Natural killer cell treated with Interleukin-12 subunit alpha and Interleukin-12 subunit beta and Interleukin-15 and Interleukin-18, amount 100 ng/mL, for 72 hours (primary cell): Measurements from ENCODE around the gene TFF3. TPM values are rescaled to one million over a fixed set of nuclear protein-coding genes. Genes with fewer than 3 reads are reported as not detected.

ENCODE experiments used
- ATAC-seq, 2 donors: fragments of 150-1000 bp; cut with Tn5 transposase in 1 of 2; sonication (Bioruptor Pico), chemical (Tn5 transposase) in 1 of 2; 2 replicates each; pipeline ENCODE4 v1.10.0; 2021
- DNase-seq: peaks from one replicate; pipeline ENCODE4 v3.0.0; 2022; ENCODE audit warnings: low spot score
- H3K27ac Mint-ChIP-seq, 2 donors: 1 replicate in 1 of 2; 2 replicates in 1 of 2; pipeline ENCODE4 v1.8.0; 2022; ENCODE audit warnings: mixed read lengths in 2 of 2, mild to moderate bottlenecking in 1 of 2, moderate library complexity in 1 of 2
- H3K27me3 Mint-ChIP-seq, 2 donors: 1 replicate in 1 of 2; 2 replicates in 1 of 2; pipeline ENCODE4 v1.8.0; 2022; ENCODE audit warnings: mixed read lengths in 2 of 2
- H3K36me3 Mint-ChIP-seq: one replicate; pipeline ENCODE4 v1.8.0; 2022; ENCODE audit warnings: mixed read lengths
- H3K4me1 Mint-ChIP-seq, 2 donors: 1 replicate in 1 of 2; 2 replicates in 1 of 2; pipeline ENCODE4 v1.8.0; 2022; ENCODE audit warnings: low read depth in 2 of 2, mixed read lengths in 2 of 2, mild to moderate bottlenecking in 1 of 2
- H3K4me3 Mint-ChIP-seq: one replicate; pipeline ENCODE4 v1.8.0; 2022; ENCODE audit warnings: mixed read lengths
- H3K9me3 Mint-ChIP-seq: 2 replicates; pipeline ENCODE4 v1.8.0; 2022; ENCODE audit warnings: mixed read lengths
- total RNA-seq, 2 donors: library from RNA; stranded (reverse); gene quantifications; one replicate each; pipeline ENCODE4 v1.2.3, GENCODE V29; 2022

TFF3 gene
- total RNA-seq, 2 donors from 2014 or later: not detected

DNA sequence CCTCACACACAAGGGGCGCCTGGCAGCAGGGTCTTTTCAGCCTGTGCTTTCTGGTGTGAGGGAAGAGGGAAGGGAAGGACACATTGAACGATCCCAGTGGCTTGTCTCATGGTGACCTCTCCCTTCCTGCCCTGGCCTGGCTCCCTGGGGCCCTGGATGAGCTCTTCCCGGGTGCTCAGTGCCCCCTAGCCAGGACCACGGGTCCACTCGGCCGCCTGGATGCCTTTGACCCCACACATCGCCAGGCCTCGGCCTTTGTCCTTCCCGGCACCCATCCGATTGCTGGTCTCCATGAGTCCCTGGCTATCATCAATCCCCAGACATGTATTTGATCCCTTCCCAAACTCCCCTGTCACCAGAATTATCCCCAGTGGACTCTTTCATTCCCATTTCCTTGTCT is 6.0 kb upstream of the TFF3 start:
- Mint-ChIP-seq H3K27ac (no peak overlapping the region), H3K4me1 (peaks cover 7% of the 10 kb centered on the region in 2 donors), H3K36me3 (no peaks in the 10 kb centered on the region), H3K4me3 (no peak overlapping the region), H3K27me3 (peaks cover 25 to 29% of the 10 kb centered on the region in 2 donors), H3K9me3 (no peaks in the 10 kb centered on the region)
- ATAC-seq (no peak), DNase-seq (no peak)

GRCh38 chr21:42320791-42321190 is 5.6 kb upstream of the TFF3 start:
- no peak for ATAC-seq
- no peak overlapping the region for H3K27ac Mint-ChIP-seq
- DNase-seq: no peak
- H3K27me3 Mint-ChIP-seq: peaks cover 21 to 29% of the 10 kb centered on the region in 2 donors
- peaks cover 7% of the 10 kb centered on the region in 2 donors for H3K4me1 Mint-ChIP-seq
- no peak overlapping the region for H3K4me3 Mint-ChIP-seq
- no peaks in the 10 kb centered on the region for H3K9me3 Mint-ChIP-seq
- no peaks in the 10 kb centered on the region for H3K36me3 Mint-ChIP-seq

DNA sequence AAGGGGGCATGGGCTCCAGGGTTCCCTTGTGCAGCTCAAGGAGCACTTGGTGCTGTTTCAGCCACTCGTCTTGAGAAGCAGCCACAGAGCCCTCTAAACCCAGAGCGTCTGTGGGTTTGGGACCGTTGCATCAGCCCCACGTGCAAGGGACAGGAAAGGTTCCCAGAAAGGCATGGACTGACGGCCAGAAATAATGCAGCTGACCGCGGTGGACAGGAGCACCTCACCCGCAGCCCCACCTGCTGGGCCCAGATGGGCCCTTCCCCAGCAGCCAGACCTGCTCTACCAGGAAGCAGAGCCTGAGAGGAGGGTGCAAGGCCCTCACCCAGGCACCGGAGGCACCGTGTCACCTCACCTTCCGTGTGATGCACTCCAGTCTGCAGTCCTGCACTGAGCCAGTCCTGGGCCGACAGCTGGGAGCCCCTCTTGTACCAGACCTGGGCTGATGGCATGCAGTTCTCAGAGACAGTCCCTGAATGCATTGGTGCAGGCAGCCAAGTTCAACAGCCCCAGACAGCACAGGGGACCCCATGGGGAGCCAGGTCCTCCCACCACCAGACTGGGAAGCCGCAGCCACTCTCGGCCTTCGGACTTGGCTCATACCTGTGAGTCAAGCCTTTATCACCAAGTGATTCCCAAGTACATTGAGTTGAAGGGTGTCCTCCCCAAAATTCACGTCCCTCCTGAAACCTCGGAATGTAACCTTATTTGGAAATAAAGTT is 4.8 kb upstream of the TFF3 start:
- H3K4me3 Mint-ChIP-seq: no peak overlapping the region
- ATAC-seq: peak in 1 of 2 donors; percentile 43

DNA sequence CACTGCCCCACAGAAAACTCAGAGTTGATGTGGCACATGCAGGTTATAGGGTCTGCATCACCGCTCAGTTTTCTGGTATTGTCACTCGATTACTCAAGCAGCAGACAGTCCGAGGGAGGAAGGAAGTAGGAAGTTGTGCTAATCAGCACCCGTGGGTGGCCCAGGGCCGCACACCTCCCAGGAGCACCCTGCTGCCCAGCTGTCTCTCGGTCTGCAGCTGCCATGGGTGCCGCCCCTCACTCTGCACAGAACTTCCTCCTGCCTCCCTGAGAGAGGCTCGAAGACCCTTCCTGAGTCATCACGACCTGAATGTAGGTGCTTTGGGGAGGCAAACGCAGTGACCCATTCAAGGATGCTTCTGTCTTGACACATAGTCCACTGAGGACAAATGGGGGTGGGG is 4.2 kb upstream of the TFF3 start:
- no peak overlapping the region for H3K27ac Mint-ChIP-seq
- peak; percentile 67 to 75 for ATAC-seq

More for the DNA sequence above, 4.8 kb upstream of the TFF3 start:
- no peaks in the 10 kb centered on the region for H3K36me3 Mint-ChIP-seq
- DNase-seq: no peak
- peaks cover 7% of the 10 kb centered on the region in 2 donors for H3K4me1 Mint-ChIP-seq
- H3K9me3 Mint-ChIP-seq: no peaks in the 10 kb centered on the region
- H3K27me3 Mint-ChIP-seq: peaks cover 13 to 21% of the 10 kb centered on the region in 2 donors
- H3K27ac Mint-ChIP-seq: no peak overlapping the region

GRCh38 chr21:42317826-42318746 is 2.9 kb upstream of the TFF3 start:
- no peak overlapping the region for H3K27ac Mint-ChIP-seq
- H3K4me1 Mint-ChIP-seq: peaks cover 7% of the 10 kb centered on the region in 2 donors
- DNase-seq (no peak), ATAC-seq (no peak)
- H3K27me3 Mint-ChIP-seq: peaks cover 4 to 7% of the 10 kb centered on the region in 2 donors
- H3K36me3 Mint-ChIP-seq: no peaks in the 10 kb centered on the region
- no peaks in the 10 kb centered on the region for H3K9me3 Mint-ChIP-seq
- no peak overlapping the region for H3K4me3 Mint-ChIP-seq

More for the DNA sequence above, 4.2 kb upstream of the TFF3 start:
- Mint-ChIP-seq H3K9me3 (no peaks in the 10 kb centered on the region), H3K27me3 (peaks cover 9 to 17% of the 10 kb centered on the region in 2 donors), H3K36me3 (no peaks in the 10 kb centered on the region), H3K4me3 (peak overlapping the region; percentile 34), H3K4me1 (peaks cover 7% of the 10 kb centered on the region in 2 donors)
- no peak for DNase-seq

DNA sequence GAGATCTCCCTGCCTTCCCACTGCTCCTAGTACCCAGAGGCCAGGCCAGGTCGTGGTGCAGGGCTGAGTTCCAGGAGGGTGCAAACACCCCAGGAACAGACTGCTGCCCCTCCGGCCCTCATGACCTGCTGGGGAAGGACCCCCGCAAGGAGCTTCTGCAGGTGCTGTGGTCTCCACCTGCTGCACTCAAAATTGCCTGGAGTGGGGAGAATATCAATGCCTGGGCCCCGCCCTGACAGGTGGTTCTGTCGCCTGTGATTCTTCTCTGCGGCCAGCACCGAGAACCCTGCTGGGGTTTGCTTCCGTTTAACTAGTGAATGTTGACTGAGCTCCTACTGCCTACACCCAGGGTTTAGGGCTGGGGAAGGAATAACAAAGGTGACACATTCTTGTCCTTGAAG is 2.1 kb upstream of the TFF3 start:
- H3K27ac Mint-ChIP-seq: no peak overlapping the region
- no peak overlapping the region for H3K4me3 Mint-ChIP-seq
- H3K4me1 Mint-ChIP-seq: peaks cover 7% of the 10 kb centered on the region in 2 donors
- no peak for DNase-seq
- H3K36me3 Mint-ChIP-seq: no peaks in the 10 kb centered on the region
- H3K27me3 Mint-ChIP-seq: peaks cover 0 to 7% of the 10 kb centered on the region in 2 donors
- H3K9me3 Mint-ChIP-seq: no peaks in the 10 kb centered on the region
- no peak for ATAC-seq

DNA sequence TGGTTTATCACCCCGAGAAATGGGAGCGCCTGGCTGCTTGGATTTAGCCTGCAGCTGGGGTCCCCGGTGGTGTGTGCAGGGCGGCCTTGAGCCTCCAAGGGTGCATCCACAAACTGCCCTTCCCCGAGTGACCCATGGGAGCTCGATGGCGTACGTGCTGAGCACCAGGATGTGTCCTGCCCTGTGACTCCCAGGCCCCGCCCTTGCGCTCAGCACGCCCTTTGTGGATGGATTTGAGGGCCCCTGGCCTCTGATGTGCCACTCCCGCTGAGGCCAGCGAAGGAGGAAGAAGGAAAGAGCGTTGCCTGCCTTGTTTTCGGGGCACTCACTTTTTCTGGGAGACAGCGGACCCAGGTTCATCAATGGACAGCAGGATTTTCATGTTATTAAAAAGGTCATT is 1.7 kb upstream of the TFF3 start:
- Mint-ChIP-seq H3K27ac (no peak overlapping the region), H3K4me3 (no peak overlapping the region), H3K9me3 (no peaks in the 10 kb centered on the region), H3K27me3 (peaks cover 0 to 6% of the 10 kb centered on the region in 2 donors), H3K36me3 (no peaks in the 10 kb centered on the region), H3K4me1 (peaks cover 7% of the 10 kb centered on the region in 2 donors)
- ATAC-seq (no peak), DNase-seq (no peak)

DNA sequence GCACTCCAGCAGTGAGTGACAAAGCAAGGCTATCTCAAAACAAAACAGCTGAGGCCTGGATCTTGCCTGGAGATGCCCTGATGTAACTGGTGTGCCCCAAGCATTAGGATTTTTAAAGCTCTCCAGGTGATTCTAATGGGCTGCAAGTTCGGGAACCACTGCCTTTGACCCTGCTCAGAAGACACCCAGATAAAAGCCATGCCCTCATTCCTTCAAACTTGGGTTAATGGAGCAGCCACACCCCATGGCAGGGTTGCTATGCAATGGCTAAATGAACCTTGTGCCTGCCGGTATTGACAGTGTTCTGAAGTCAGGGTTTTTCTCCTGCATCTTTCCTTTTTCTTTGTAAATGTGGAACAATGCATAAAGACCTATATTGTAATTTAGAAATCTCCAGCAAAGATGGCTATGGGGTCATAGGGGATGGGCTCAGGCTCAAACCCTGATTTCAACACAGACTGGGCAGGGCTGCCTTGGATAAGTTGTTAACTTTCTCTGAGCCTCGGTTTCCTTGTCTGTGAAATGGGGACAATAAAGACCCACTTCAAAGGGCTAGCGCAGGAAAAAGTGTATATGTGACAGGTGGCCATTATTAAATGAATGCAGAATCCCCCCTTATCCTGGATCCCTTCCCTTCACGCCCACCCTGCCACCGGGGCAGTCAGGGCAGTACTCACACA is 453 bp downstream of the TFF3 start:
- Mint-ChIP-seq H3K4me1 (peaks cover 6 to 7% of the 10 kb centered on the region in 2 donors), H3K9me3 (no peaks in the 10 kb centered on the region), H3K36me3 (no peaks in the 10 kb centered on the region), H3K27me3 (peaks cover 0 to 4% of the 10 kb centered on the region in 2 donors), H3K27ac (no peak overlapping the region), H3K4me3 (no peak overlapping the region)
- no peak for ATAC-seq
- no peak for DNase-seq

GRCh38 chr21:42313501-42313969 is 1.7 kb downstream of the TFF3 start:
- Mint-ChIP-seq H3K36me3 (no peaks in the 10 kb centered on the region), H3K27me3 (peaks cover 0 to 4% of the 10 kb centered on the region in 2 donors), H3K4me1 (no peaks in the 10 kb centered on the region), H3K9me3 (no peaks in the 10 kb centered on the region), H3K4me3 (no peak overlapping the region), H3K27ac (no peak overlapping the region)
- ATAC-seq (no peak), DNase-seq (peak; percentile 44)

- no peak overlapping the region for H3K27ac Mint-ChIP-seq
- peaks cover 0 to 7% of the 10 kb centered on the region in 2 donors for H3K27me3 Mint-ChIP-seq
- no peaks in the 10 kb centered on the region for H3K9me3 Mint-ChIP-seq
- no peak overlapping the region for H3K4me3 Mint-ChIP-seq
- no peak for ATAC-seq
- no peaks in the 10 kb centered on the region for H3K4me1 Mint-ChIP-seq
- DNase-seq: peak; percentile 38
- H3K36me3 Mint-ChIP-seq: no peaks in the 10 kb centered on the region
These were observed 2.5 kb downstream of the TFF3 start for GRCh38 chr21:42312626-42313104.

GRCh38 chr21:42311816-42312625 is 3.2 kb downstream of the TFF3 start:
- ATAC-seq: no peak
- DNase-seq: peak; percentile 40
- Mint-ChIP-seq H3K36me3 (no peaks in the 10 kb centered on the region), H3K27ac (no peak overlapping the region), H3K27me3 (peaks cover 4 to 8% of the 10 kb centered on the region in 2 donors), H3K4me3 (no peak overlapping the region), H3K9me3 (no peaks in the 10 kb centered on the region), H3K4me1 (no peaks in the 10 kb centered on the region)

GRCh38 chr21:42311160-42311559 is 4.0 kb downstream of the TFF3 start:
- ATAC-seq (no peak), DNase-seq (peak; percentile 38)
- Mint-ChIP-seq H3K9me3 (no peaks in the 10 kb centered on the region), H3K4me3 (no peak overlapping the region), H3K27ac (no peak overlapping the region), H3K4me1 (no peaks in the 10 kb centered on the region), H3K27me3 (peaks cover 10 to 13% of the 10 kb centered on the region in 2 donors), H3K36me3 (no peaks in the 10 kb centered on the region)
